GM19395 (cell line): ENCODE measurements around the gene STK35.

Experiments
- ATAC-seq: cut with Tn5 transposase; IDR thresholded peaks from one replicate; pipeline ENCODE4 v1.9.1; 2021; ENCODE audit warnings: mild to moderate bottlenecking, moderate library complexity; ENCODE audit not compliant: unreplicated experiment

The STK35 gene

GRCh38 chr20:2101057-2101864 is at the start of gene STK35:
STK35 (plus strand) TSS chr20:2101827; CDS start chr20:2101882, 55 bp downstream.
- ATAC-seq: peak; percentile 50

DNA sequence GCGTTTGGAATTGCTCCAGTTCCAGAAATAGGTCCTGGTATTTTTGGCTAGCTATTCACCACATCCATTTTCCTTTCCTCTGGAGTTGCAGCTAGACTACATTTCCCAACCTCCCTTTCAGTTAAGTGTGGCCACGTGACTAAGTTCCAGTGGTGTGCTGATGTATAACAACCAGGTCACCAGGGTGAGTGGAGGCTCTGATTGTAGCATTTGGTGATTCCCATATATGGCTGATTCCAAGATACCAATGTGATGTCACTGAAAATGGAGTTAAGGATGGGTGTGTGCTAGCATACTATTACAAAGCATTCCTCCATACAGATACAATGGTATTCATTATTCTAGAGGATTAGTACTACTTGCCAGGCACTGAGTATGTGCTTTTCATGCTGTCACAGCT is 49.7 kb upstream of the STK35 start:
- no peak for ATAC-seq

GRCh38 chr20:2052741-2053140 is 48.9 kb upstream of the STK35 start:
- no peak for ATAC-seq

GRCh38 chr20:2053615-2054014 is 48.0 kb upstream of the STK35 start:
- no peak for ATAC-seq

GRCh38 chr20:2054911-2055310 is 46.7 kb upstream of the STK35 start:
- no peak for ATAC-seq

DNA sequence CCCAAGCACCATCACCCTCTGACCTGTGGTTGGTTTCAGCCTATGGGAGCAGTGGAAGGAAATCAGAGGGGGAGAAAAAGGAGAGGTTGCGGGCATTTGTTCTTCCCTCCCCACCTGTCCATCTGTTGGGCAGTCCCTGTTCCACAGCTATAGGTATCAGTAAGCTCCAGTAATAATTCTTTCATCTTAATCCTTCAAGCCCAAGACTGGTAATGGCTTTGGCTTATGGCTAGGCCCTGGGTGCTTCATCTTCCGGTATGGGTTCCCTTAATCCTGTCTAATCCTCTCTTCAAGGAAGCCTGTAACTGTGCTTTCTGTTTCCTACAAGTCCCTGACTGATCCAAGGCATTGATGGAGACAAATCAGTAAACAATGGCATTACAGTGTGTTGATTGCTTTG is 42.2 kb upstream of the STK35 start:
- ATAC-seq: no peak

- no peak for ATAC-seq
Observed at GRCh38 chr20:2065099-2065498, 36.5 kb upstream of the STK35 start.

DNA sequence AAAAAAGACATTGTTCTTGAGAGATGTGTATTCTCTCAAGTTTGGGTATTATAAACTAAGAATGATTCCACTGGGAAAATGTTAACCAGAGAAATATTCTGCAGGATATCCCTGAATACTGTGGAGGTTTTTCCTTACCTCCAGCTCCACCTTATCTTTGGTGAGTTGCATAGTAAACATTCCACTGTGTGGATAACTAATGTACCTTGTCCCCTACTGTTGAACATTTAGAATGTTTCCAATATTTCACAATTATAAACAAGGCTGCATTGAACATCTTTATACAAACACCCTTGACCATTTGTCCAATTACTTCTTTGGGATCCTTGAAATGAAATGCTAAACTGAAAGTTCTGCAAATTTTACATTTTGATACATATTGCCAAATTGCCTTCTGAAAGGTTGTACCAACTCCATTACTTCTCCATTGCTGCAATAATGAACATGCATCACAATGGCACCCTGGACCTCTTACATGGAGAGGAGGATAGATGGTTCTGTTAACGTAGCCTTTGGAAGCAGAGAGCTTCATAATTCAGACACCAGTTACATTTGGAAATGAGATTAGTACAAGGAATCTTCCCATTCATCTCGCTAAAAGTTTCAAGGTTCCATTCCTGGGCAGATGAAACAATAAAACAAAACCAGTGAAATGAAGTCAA is 35.0 kb upstream of the STK35 start:
- no peak for ATAC-seq

GRCh38 chr20:2080532-2081224 is 20.9 kb upstream of the STK35 start:
- ATAC-seq: no peak

GRCh38 chr20:2084703-2085102 is 16.9 kb upstream of the STK35 start:
- ATAC-seq: no peak

GRCh38 chr20:2086177-2086979 is 15.2 kb upstream of the STK35 start:
- no peak for ATAC-seq

GRCh38 chr20:2086980-2087377 is 14.6 kb upstream of the STK35 start:
- ATAC-seq: no peak

DNA sequence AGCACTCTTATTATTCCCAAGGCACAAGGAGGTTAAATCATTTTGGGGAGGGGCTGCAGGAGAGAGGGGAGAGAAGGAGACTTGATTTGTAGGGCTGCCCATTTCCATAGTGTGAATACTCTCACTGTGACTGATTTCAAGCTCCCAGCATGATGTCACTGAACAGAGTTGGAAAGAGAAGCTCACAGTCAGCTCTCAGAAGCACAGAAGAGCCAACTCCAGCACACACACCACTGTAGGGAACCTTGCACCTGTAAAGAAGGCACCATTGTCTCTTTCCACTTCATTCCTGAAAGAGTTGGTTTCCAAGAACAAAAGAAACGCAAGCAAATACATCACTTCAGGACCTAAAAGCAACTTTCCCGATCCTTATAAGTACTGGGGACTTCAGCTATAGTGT is 12.7 kb upstream of the STK35 start:
- no peak for ATAC-seq

- ATAC-seq: no peak
Observed at GRCh38 chr20:2089447-2089846, 12.2 kb upstream of the STK35 start.

DNA sequence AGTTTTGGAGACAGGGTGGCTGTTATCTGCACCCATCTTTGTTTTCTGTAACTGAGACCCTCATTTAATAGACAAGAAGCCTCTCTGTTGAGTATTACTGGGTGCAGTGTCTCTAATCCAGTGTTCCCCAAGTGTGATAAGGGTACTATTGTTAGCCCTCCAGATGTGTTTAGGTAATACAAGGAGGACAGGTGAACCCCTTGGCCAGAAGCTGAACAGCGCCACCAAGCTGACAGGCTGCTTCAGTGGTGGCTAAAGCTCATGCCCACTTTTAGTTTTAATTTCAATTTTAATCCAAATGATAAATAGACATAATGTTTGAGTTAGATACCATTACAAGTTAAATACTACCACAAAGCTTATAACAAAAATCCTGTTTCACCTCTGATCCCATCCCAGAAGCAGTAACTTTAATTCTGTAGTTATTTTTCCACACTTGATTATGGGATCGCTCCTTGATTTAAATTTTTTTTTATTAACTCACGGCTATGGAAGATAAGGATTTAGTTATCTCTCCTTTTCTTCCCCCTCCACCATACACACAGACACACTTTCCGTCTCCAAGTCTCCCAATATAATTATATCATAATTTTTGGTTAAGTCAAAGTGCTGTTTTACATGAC is 8.4 kb upstream of the STK35 start:
- ATAC-seq: no peak

DNA sequence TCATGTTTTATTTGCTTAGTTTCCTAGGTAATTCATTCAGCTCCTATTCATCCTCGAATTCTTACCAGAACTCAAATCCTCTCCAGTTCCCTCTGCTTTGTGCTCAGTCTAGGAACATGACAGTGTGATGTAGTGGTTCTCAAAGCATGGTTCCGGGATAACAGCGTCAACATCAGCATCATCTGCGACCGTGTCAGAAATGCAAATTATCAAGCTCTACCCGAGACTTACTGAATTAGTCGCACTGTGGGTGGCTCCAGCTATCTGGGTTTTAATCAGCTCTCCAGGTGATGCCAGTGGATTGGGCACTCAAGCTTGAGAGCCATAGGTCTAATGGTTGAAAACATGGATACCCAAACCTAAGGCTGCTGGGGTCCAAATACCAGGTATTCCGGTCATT is 7.7 kb upstream of the STK35 start:
- ATAC-seq: no peak

- peak; percentile 85 for ATAC-seq
Observed at GRCh38 chr20:2101865-2102584, 398 bp downstream of the STK35 start.

GRCh38 chr20:2102585-2103460 is 1.2 kb downstream of the STK35 start:
- peak; percentile 68 for ATAC-seq
